Embryonic facial prominence (tissue), 1 donor: ENCODE data around the gene FLOT1.

Experiments used
- DNase-seq: peaks from one replicate; pipeline ENCODE4 v3.0.0-alpha.2; 2016; ENCODE audit errors: extremely low spot score

FLOT1 gene

GRCh38 chr6:30700340-30700739, 42.1 kb downstream of the FLOT1 start:
- no peak for DNase-seq

- no peak for DNase-seq
Observed at GRCh38 chr6:30696432-30696831, 46.1 kb downstream of the FLOT1 start.

GRCh38 chr6:30691208-30691847, 51.2 kb downstream of the FLOT1 start:
- no peak for DNase-seq

- peak; percentile 75 for DNase-seq
Observed at GRCh38 chr6:30690403-30691207, 51.9 kb downstream of the FLOT1 start, which contains the start of gene NRM. Gene NRM, minus strand, starts transcription at chr6:30690984. Its CDS starts 10 bp downstream, at chr6:30690974.

- DNase-seq = no peak
Observed at GRCh38 chr6:30689985-30690384, 52.5 kb downstream of the FLOT1 start.

- DNase-seq = no peak
Observed at GRCh38 chr6:30689022-30689865, 53.2 kb downstream of the FLOT1 start.

GRCh38 chr6:30688569-30688968, 53.9 kb downstream of the FLOT1 start:
- DNase-seq = no peak

GRCh38 chr6:30687659-30688431, 54.6 kb downstream of the FLOT1 start:
- no peak for DNase-seq

- DNase-seq = peak; percentile 88
Observed at GRCh38 chr6:30686908-30687658, 55.4 kb downstream of the FLOT1 start.

- no peak for DNase-seq
Observed at GRCh38 chr6:30686009-30686907, 56.2 kb downstream of the FLOT1 start, which contains the start of gene PPP1R18. Gene PPP1R18, minus strand, starts transcription at chr6:30686645. Its CDS starts 627 bp downstream, at chr6:30686018.

- no peak for DNase-seq
Observed at GRCh38 chr6:30685157-30686008, 57.1 kb downstream of the FLOT1 start.

GRCh38 chr6:30684386-30685156, 57.9 kb downstream of the FLOT1 start:
- no peak for DNase-seq

GRCh38 chr6:30683980-30684338, 58.5 kb downstream of the FLOT1 start:
- no peak for DNase-seq

- DNase-seq = no peak
Observed at GRCh38 chr6:30683183-30683979, 59.1 kb downstream of the FLOT1 start.

GRCh38 chr6:30682143-30683117, 60.1 kb downstream of the FLOT1 start:
- no peak for DNase-seq

- DNase-seq = no peak
Observed at GRCh38 chr6:30681766-30682142, 60.7 kb downstream of the FLOT1 start.
